Measurements from ENCODE around the gene PHGDH. TPM values are rescaled to one million over a fixed set of nuclear protein-coding genes. Genes with fewer than 3 reads are reported as not detected.
A peak's percentile ranks its signal among the peaks of the same experiment; 100 is the strongest.
"Not testable (repeated sequence)": the region's sequence is repeated elsewhere in the genome, so short reads cannot be mapped to it uniquely, and the experiment has no call there.

PHGDH gene
- total RNA-seq, 2 experiments from 2014 or later = 147 to 156 TPM

- Mint-ChIP-seq H3K4me1 (peaks cover 40% of the 10 kb centered on the region), H3K27ac (peak overlapping the region; percentile 92), H3K4me3 (peak overlapping the region; percentile 95), H3K27me3 (peaks cover 15% of the 10 kb centered on the region), H3K36me3 (peaks cover 13% of the 10 kb centered on the region)
- ATAC-seq (ENCODE audit: low read depth); DNase-seq; H3K9me3 Mint-ChIP-seq: not testable (repeated sequence)
- POLR2A ChIA-PET = interaction anchor here (0.7 to 1.2 kb wide), 5 partner anchors 14 to 186 kb away, joined by 3 to 4 read pairs (median 3); no protein-coding TSS in a partner anchor
These were observed 354 bp upstream of the PHGDH start for GRCh38 chr1:119711356-119711803.

- Mint-ChIP-seq H3K36me3 (peaks cover 15% of the 10 kb centered on the region), H3K4me3 (peak overlapping the region; percentile 98), H3K27me3 (peaks cover 15% of the 10 kb centered on the region), H3K9me3 (no peaks in the 10 kb centered on the region), H3K27ac (peak overlapping the region; percentile 95), H3K4me1 (peaks cover 44% of the 10 kb centered on the region)
- ATAC-seq (ENCODE audit: low read depth) = peak; percentile 75
- POLR2A ChIA-PET = interaction anchor here (0.7 to 1.2 kb wide), 6 partner anchors 11 to 464 kb away, joined by 3 to 4 read pairs (median 3); partner anchors contain the start of gene SEC22B
- DNase-seq = peak; percentile 71
These were observed 756 bp downstream of the PHGDH start for GRCh38 chr1:119712342-119713038.

DNA sequence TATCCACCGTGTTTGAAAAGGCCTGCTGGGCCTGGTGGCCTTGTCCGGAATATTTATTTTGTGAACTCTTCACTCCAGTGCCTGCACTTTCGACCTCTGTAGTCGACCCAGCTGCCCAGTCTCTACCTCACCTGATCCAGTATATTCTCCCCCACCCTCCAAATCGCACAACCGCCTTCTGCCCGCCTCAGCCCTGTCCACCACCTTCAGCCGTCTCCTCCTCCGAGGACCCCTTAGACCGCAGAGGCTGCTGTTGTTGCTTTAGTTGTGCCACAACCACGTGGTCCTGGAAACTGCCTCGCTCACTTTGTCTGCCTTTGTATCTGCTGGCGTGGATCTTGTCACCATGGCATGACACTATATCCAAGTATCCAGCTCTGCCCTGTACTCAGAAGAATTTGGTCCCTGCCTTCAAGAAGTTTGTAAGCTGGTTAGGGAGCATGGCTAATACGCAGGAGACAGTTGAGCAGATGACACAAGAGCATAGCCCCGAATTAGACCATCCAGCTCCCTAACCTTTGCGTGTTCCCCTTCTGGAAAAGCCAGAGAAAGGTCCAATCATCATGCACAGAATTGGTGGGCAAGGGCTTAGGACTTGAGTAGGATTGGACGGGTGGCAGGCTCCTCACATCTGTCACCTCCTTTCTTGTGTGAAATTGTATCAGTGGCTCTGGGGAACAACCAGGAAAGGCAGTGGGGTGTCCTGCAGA is 1.5 kb downstream of the PHGDH start:
- Mint-ChIP-seq H3K4me1 (peaks cover 47% of the 10 kb centered on the region), H3K36me3 (peaks cover 18% of the 10 kb centered on the region), H3K9me3 (no peaks in the 10 kb centered on the region), H3K27ac (peak overlapping the region; percentile 95), H3K4me3 (peak overlapping the region; percentile 98), H3K27me3 (peaks cover 12% of the 10 kb centered on the region)
- no peak for DNase-seq
- ATAC-seq (ENCODE audit: low read depth) = no peak
- POLR2A ChIA-PET = no interaction called here

DNA sequence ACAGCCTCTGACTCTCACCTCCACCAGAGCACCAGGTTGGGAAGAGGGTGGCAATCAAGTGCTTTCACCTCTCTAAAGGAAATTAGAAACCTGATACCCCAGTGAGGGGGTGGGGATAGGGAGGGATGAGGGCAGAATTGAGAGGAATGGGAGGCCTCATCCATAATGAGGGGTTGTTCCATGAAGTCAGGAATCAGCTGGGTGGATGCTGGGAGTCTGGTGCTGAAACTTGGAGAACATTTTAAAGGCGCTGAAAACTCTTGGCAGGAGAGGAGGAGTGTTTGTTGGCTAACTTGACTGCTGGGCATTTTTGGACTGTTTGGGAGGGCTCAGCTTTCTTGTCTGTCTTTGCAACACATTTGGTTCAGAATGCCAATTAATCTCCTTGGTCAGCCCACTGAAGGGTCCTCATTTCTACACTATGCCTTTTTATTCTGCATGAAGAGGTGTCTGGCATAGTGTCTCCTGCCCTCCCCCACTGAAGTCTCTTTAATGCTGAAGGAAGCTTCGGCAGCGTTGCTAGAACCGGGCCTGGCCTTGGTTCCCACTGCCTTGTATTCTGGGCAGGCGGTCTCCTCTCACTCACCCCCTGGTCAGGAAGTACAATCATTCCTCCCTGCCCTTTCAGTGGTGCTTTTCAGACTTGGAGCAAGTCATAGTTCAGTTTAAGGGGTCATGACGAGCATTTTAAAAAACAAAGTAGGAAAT is 2.2 kb downstream of the PHGDH start:
- H3K27me3 Mint-ChIP-seq = peaks cover 6% of the 10 kb centered on the region
- no peak for DNase-seq
- POLR2A ChIA-PET = no interaction called here
- H3K4me1 Mint-ChIP-seq = peaks cover 55% of the 10 kb centered on the region
- H3K9me3 Mint-ChIP-seq = no peaks in the 10 kb centered on the region
- H3K27ac Mint-ChIP-seq = peak overlapping the region; percentile 95
- H3K36me3 Mint-ChIP-seq = peaks cover 23% of the 10 kb centered on the region
- H3K4me3 Mint-ChIP-seq = peak overlapping the region; percentile 98
- ATAC-seq (ENCODE audit: low read depth) = no peak

DNA sequence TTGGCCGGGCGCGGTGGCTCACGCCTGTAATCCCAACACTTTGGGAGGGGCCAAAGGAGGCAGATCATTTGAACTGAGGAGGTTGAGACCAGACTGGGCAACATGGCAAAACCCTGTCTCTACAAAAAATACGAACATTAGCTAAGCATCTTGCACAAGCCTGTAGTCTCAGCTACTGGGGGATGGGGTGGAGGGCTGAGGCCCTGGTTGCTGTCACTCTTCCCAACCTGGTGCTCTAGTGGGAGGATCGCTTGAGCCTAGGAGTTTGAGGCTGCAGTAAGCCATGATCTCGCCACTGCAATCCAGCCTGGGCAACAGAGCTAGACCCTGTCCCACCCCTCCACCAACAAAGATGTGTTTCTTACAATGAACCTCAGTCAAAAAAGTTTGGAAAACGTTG is 2.8 kb downstream of the PHGDH start:
- POLR2A ChIA-PET = no interaction called here
- ATAC-seq (ENCODE audit: low read depth) (no peak), DNase-seq (no peak)
- H3K9me3 Mint-ChIP-seq = no peaks in the 10 kb centered on the region
- H3K4me1 Mint-ChIP-seq = peaks cover 57% of the 10 kb centered on the region
- peak overlapping the region; percentile 72 for H3K27ac Mint-ChIP-seq
- H3K27me3 Mint-ChIP-seq = peaks cover 4% of the 10 kb centered on the region
- peaks cover 23% of the 10 kb centered on the region for H3K36me3 Mint-ChIP-seq
- peak overlapping the region; percentile 98 for H3K4me3 Mint-ChIP-seq

DNA sequence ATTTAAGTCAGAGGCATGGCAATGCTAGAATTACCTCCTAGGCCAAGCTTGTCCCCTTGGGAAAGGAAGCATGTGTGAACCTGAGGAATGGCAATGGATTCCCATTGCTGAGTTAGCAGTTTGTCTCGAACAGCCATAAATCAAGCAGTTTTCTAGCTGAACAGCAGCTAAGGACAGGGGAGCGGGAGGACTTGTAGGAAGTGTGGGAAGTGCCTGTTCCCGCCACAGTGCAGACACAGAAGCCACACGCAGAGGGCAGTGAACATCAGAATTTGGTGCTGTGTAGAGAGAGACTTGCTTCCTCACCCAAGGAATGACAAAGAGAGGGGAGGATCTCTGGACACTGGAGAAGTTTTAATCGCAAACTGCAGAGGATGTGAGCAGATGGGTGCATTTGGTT is 3.8 kb downstream of the PHGDH start:
- Mint-ChIP-seq H3K27ac (peak overlapping the region; percentile 30), H3K4me1 (peaks cover 59% of the 10 kb centered on the region), H3K9me3 (no peaks in the 10 kb centered on the region), H3K4me3 (peak overlapping the region; percentile 60), H3K36me3 (peaks cover 26% of the 10 kb centered on the region), H3K27me3 (no peaks in the 10 kb centered on the region)
- DNase-seq (no peak), ATAC-seq (ENCODE audit: low read depth) (no peak)
- POLR2A ChIA-PET = no interaction called here

- POLR2A ChIA-PET = no interaction called here
- Mint-ChIP-seq H3K27ac (no peak overlapping the region), H3K4me1 (peaks cover 51% of the 10 kb centered on the region), H3K36me3 (peaks cover 35% of the 10 kb centered on the region), H3K4me3 (no peak overlapping the region), H3K27me3 (no peaks in the 10 kb centered on the region), H3K9me3 (no peaks in the 10 kb centered on the region)
- no peak for ATAC-seq (ENCODE audit: low read depth)
- no peak for DNase-seq
These were observed 6.7 kb downstream of the PHGDH start for GRCh38 chr1:119718409-119718808.

DNA sequence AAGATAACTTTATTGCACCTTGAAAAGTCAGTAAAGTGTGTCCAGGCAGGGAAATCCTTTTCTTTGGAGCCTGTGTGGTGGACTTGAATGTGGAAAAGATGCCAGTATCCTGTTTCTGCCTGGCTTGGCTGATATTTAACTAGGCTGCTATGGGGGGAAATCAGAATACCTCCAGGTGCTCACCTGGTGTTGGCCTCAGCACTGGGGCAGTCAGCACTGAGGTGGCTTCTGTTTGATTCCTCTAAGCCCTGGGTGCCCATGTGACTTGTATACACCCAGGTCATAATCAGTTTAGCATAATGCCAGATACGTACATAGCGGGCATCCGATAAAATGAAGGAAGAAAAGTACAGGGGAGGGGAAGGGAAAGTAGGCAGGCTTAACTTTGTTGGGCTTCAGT is 7.2 kb downstream of the PHGDH start:
- Mint-ChIP-seq H3K36me3 (peaks cover 34% of the 10 kb centered on the region), H3K27ac (peak overlapping the region; percentile 44), H3K9me3 (no peaks in the 10 kb centered on the region), H3K27me3 (no peaks in the 10 kb centered on the region), H3K4me3 (no peak overlapping the region), H3K4me1 (peaks cover 45% of the 10 kb centered on the region)
- POLR2A ChIA-PET = no interaction called here
- no peak for DNase-seq
- no peak for ATAC-seq (ENCODE audit: low read depth)

DNA sequence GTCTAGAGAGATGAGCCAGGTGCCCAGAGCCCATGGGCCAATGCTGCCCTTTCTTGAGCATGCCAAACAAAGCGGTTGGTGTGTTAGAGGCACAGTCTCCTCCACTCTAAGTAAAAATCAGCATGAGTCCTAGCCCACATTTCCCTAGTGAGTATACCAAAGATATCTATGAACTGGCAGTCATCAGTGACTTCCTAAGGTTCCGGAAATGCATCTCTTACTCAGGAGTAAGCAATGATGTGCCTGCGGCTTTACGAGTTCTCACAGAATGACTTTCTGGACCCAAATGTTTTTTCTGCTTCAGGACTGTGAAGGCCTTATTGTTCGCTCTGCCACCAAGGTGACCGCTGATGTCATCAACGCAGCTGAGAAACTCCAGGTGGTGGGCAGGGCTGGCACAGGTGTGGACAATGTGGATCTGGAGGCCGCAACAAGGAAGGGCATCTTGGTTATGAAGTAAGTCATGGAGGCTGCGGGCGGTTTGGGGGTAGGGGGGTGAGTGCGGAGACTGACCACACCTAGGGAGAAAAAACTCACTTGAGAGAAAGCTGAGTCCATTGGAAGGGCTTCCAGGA is 9.2 kb downstream of the PHGDH start:
- no peak for DNase-seq
- Mint-ChIP-seq H3K4me3 (no peak overlapping the region), H3K36me3 (peaks cover 31% of the 10 kb centered on the region), H3K27me3 (no peaks in the 10 kb centered on the region), H3K27ac (no peak overlapping the region), H3K9me3 (no peaks in the 10 kb centered on the region), H3K4me1 (peaks cover 27% of the 10 kb centered on the region)
- POLR2A ChIA-PET = no interaction called here
- ATAC-seq (ENCODE audit: low read depth) = no peak

DNA sequence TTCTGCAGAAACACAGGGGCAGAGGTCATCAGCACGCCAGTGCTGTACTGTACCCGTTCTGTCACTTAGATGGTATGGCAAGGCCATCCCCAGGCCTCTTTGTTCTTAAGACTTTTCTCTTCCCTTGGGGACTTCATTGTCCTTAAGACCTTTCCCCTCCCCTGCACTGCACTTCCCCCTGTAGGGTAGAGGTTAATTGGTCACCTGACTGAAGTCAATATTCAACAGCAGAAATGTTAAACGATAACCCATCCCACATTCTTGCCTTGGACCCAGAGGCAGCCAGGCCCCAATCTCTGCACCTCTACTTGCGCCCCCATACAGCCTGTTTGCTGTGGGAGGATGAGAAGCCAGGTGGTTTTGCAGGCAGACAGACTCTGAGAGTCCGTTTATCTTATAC is 10.2 kb downstream of the PHGDH start:
- no peak overlapping the region for H3K4me3 Mint-ChIP-seq
- POLR2A ChIA-PET = no interaction called here

DNA sequence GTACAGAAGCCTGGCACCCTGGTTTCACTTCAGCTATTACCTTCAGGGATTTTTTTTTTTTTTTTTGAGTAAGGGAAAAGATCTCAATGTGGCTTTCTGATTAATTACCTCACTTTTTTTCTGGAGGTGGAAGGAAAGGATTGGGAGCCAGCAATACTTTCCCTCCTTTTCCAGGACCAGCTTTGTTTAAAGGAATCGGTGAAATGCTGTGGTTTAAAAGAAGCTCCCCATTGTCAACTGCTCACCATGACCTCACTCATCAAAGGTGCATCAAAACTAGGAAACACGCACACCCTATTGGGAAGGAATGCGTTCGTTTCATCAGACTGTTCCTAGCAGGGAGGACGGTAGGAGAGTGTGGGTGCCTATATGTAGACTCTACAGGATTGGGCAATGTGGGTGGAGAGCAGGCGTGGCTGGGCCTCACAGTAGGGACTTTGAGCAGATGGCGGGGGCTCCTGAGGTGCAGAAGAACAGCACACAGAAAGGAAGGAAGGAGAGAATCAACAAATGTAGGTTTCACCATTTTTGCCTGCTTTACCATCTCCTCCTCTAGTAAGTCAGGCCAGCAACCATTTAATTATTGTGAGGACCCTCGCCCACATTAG is 13.0 kb downstream of the PHGDH start:
- ATAC-seq (ENCODE audit: low read depth) (no peak), DNase-seq (no peak)
- Mint-ChIP-seq H3K27me3 (no peaks in the 10 kb centered on the region), H3K4me1 (peaks cover 6% of the 10 kb centered on the region), H3K4me3 (no peak overlapping the region), H3K27ac (no peak overlapping the region), H3K9me3 (no peaks in the 10 kb centered on the region), H3K36me3 (peaks cover 25% of the 10 kb centered on the region)
- POLR2A ChIA-PET = no interaction called here

More for the DNA sequence above, 10.2 kb downstream of the PHGDH start:
- ATAC-seq (ENCODE audit: low read depth) = no peak
- no peak for DNase-seq
- Mint-ChIP-seq H3K9me3 (no peaks in the 10 kb centered on the region), H3K27me3 (no peaks in the 10 kb centered on the region), H3K27ac (no peak overlapping the region), H3K4me1 (peaks cover 19% of the 10 kb centered on the region), H3K36me3 (peaks cover 31% of the 10 kb centered on the region)

GRCh38 chr1:119725626-119726025 is 13.9 kb downstream of the PHGDH start:
- Mint-ChIP-seq H3K27me3 (no peaks in the 10 kb centered on the region), H3K4me3 (no peak overlapping the region), H3K4me1 (peaks cover 4% of the 10 kb centered on the region), H3K36me3 (peaks cover 28% of the 10 kb centered on the region), H3K27ac (peak overlapping the region; percentile 22), H3K9me3 (no peaks in the 10 kb centered on the region)
- no peak for DNase-seq
- POLR2A ChIA-PET = no interaction called here
- no peak for ATAC-seq (ENCODE audit: low read depth)

- ATAC-seq (ENCODE audit: low read depth) (no peak), DNase-seq (no peak)
- Mint-ChIP-seq H3K4me1 (peaks cover 2% of the 10 kb centered on the region), H3K36me3 (peaks cover 22% of the 10 kb centered on the region), H3K9me3 (no peaks in the 10 kb centered on the region), H3K4me3 (no peak overlapping the region), H3K27me3 (no peaks in the 10 kb centered on the region), H3K27ac (no peak overlapping the region)
- POLR2A ChIA-PET = interaction anchor here (1.4 kb wide), 1 partner anchor 16 kb away, joined by 4 read pairs; the partner anchor contains the start of gene PHGDH
These were observed 16.3 kb downstream of the PHGDH start for GRCh38 chr1:119727991-119728390.

Data from activated naive CD8-positive, alpha-beta T cell treated with anti-CD3 and anti-CD28 coated beads, Interleukin-2, amount 10 ng/mL, durations not matched to agents 7 days and 5 days (primary cell).